Neuronal stem cell (in vitro differentiated cells): ENCODE data around the gene CACNA1H.

Source experiments
- DNase-seq: peaks from one replicate; pipeline ENCODE4 v3.0.0-alpha.2; 2013; ENCODE audit warnings: low spot score
- H2AFZ ChIP-seq: one replicate; pipeline ENCODE4 v1.6.1; 2013; ENCODE audit warnings: mild to moderate bottlenecking, low read length, inconsistent platforms
- H2AK5ac ChIP-seq: 2 replicates; pipeline ENCODE4 v1.6.1; 2013; ENCODE audit warnings: low read depth, mild to moderate bottlenecking, inconsistent platforms, low read length, moderate library complexity, mixed read lengths
- H2BK120ac ChIP-seq: 2 replicates; pipeline ENCODE4 v1.6.1; 2013; ENCODE audit warnings: low read depth, mild to moderate bottlenecking, inconsistent platforms, low read length, moderate library complexity, mixed read lengths
- H2BK12ac ChIP-seq: one replicate; pipeline ENCODE4 v1.6.1; 2013; ENCODE audit warnings: low read length, inconsistent platforms
- H2BK15ac ChIP-seq: 2 replicates; pipeline ENCODE4 v1.6.1; 2013; ENCODE audit warnings: mild to moderate bottlenecking, low read length, inconsistent platforms, mixed read lengths
- H2BK5ac ChIP-seq: one replicate; pipeline ENCODE4 v1.6.1; 2013; ENCODE audit warnings: inconsistent platforms, mild to moderate bottlenecking, low read length, moderate library complexity
- H3K14ac ChIP-seq: one replicate; pipeline ENCODE4 v1.6.1; 2013; ENCODE audit warnings: low read length, inconsistent platforms
- H3K18ac ChIP-seq: 2 replicates; pipeline ENCODE4 v1.6.1; 2013; ENCODE audit warnings: low read length, inconsistent platforms
- H3K23ac ChIP-seq: 2 replicates; pipeline ENCODE4 v1.6.1; 2013; ENCODE audit warnings: low read depth, mild to moderate bottlenecking, mixed read lengths, low read length, inconsistent platforms; ENCODE audit not compliant: poor library complexity
- H3K27ac ChIP-seq: replicated peaks from 3 replicates; pipeline ENCODE4 v1.5.1; 2013; ENCODE audit warnings: low read length, inconsistent platforms
- H3K27me3 ChIP-seq, 3 experiments: 2 replicates each; pipeline ENCODE4 v1.6.1; 2013; ENCODE audit warnings: low read length in 3 of 3, mild to moderate bottlenecking in 2 of 3, inconsistent platforms in 1 of 3, low read depth in 1 of 3, mixed read lengths in 1 of 3, moderate library complexity in 1 of 3; ENCODE audit not compliant: control insufficient read depth in 3 of 3, insufficient read depth in 3 of 3
- H3K36me3 ChIP-seq, 2 donors: replicated peaks in 1 of 2; 2 replicates each; pipeline ENCODE4 v1.6.1; 2013; ENCODE audit warnings: low read length in 2 of 2; ENCODE audit not compliant: control insufficient read depth in 2 of 2, insufficient read depth in 2 of 2
- H3K4ac ChIP-seq: 2 replicates; pipeline ENCODE4 v1.6.1; 2013; ENCODE audit warnings: inconsistent platforms, mild to moderate bottlenecking, low read length, moderate library complexity
- H3K4me1 ChIP-seq, 2 donors: 1 replicate in 1 of 2; 2 replicates in 1 of 2; pipeline ENCODE4 v1.6.1; 2013; ENCODE audit warnings: low read length in 2 of 2, low read depth in 1 of 2; ENCODE audit not compliant: control insufficient read depth in 2 of 2, insufficient read depth in 1 of 2
- H3K4me2 ChIP-seq: one replicate; pipeline ENCODE4 v1.6.1; 2013; ENCODE audit warnings: mild to moderate bottlenecking, low read length, inconsistent platforms; ENCODE audit not compliant: insufficient read depth, poor library complexity, severe bottlenecking
- H3K4me3 ChIP-seq, 2 donors: 2 replicates each; pipeline ENCODE4 v1.5.1; 2013; ENCODE audit warnings: low read length in 2 of 2, mild to moderate bottlenecking in 2 of 2, inconsistent platforms in 1 of 2, moderate library complexity in 1 of 2
- H3K79me1 ChIP-seq: one replicate; pipeline ENCODE4 v1.6.1; 2013; ENCODE audit warnings: low read depth, mild to moderate bottlenecking, inconsistent platforms, low read length, moderate library complexity
- H3K9ac ChIP-seq: one replicate; pipeline ENCODE4 v1.6.1; 2013; ENCODE audit warnings: mild to moderate bottlenecking, low read depth, low read length, inconsistent platforms; ENCODE audit not compliant: poor library complexity
- H3K9me3 ChIP-seq, 2 donors: replicated peaks in 1 of 2; 2 replicates each; pipeline versions ENCODE3 to v1.6.1; 2013; ENCODE audit warnings: low read length in 2 of 2, mild to moderate bottlenecking in 2 of 2, inconsistent platforms in 1 of 2, low read depth in 1 of 2, mixed read lengths in 1 of 2, moderate library complexity in 1 of 2; ENCODE audit not compliant: control insufficient read depth in 2 of 2, insufficient read depth in 1 of 2
- H4K8ac ChIP-seq: one replicate; pipeline ENCODE4 v1.6.1; 2013; ENCODE audit warnings: low read depth, mild to moderate bottlenecking, inconsistent platforms, low read length, moderate library complexity
- H4K91ac ChIP-seq: one replicate; pipeline ENCODE4 v1.6.1; 2013; ENCODE audit warnings: low read length, low read depth, mild to moderate bottlenecking, inconsistent platforms; ENCODE audit not compliant: poor library complexity
- WGBS, 2 donors: extraction: QIAGEN DNeasy Blood & Tissue Kit; methylation state at CpG; one replicate each; pipeline ENCODE4 v1.1.7; 2013; ENCODE audit warnings: missing lambda C conversion rate in 2 of 2, mixed read lengths in 1 of 2; ENCODE audit not compliant: insufficient read length in 2 of 2, insufficient replicate concordance in 1 of 2; ENCODE audit errors: extremely low coverage in 2 of 2; 5-methylcytosine and 5-hydroxymethylcytosine counted together

CACNA1H gene

DNA sequence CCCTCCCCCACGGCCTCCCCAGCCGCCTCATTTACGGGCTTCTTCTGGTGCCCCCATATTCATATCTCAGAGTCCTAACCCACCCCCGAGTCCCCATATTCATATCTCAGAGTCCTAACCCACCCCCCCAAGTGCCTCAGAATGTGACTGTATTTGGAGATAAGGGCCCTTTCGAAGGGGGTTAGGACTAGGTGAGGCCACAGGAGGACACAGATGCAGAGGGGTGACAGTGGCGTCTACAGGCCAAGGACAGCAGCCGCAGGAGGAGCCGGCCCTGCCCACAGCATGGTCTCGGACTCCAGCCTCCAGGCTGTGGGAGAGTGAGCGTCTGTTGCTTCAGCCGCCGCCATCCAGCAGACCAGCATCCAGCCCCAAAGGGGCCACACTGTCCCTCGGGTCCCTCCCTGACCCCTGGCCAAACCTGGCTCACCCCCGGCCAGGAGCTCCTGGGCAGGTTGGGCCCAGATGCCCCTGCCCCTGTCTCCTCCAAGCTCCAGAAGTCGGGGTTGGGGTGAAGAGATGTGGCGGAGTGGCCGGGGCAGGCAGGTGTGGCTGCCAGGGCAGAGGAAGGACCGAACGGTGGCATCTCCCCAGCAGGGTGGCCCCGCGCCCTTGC lies 25.5 kb downstream of the CACNA1H start:
- Histone ChIP-seq H3K9ac (no peak overlapping the region), H2AK5ac (no peak overlapping the region), H3K18ac (no peak overlapping the region), H3K23ac (no peak overlapping the region), H2BK120ac (no peak overlapping the region), H2BK5ac (no peak overlapping the region), H2BK15ac (no peak overlapping the region), H3K27me3 (no peaks in the 10 kb centered on the region), H2AFZ (no peak overlapping the region), H3K14ac (no peak overlapping the region), H4K8ac (no peak overlapping the region), H3K27ac (no peak overlapping the region), H4K91ac (no peak overlapping the region), H3K9me3 (no peaks in the 10 kb centered on the region), H2BK12ac (no peak overlapping the region), H3K4ac (no peak overlapping the region), H3K36me3 (peaks cover 0 to 4% of the 10 kb centered on the region in 2 donors), H3K4me1 (peaks cover 12 to 15% of the 10 kb centered on the region in 2 donors), H3K4me2 (no peak overlapping the region), H3K79me1 (peaks cover 17% of the 10 kb centered on the region), H3K4me3 (no peak overlapping the region)
- no peak for DNase-seq
- no CpG with 5 or more reads among the region's 21 CpGs for WGBS, 2 donors

DNA sequence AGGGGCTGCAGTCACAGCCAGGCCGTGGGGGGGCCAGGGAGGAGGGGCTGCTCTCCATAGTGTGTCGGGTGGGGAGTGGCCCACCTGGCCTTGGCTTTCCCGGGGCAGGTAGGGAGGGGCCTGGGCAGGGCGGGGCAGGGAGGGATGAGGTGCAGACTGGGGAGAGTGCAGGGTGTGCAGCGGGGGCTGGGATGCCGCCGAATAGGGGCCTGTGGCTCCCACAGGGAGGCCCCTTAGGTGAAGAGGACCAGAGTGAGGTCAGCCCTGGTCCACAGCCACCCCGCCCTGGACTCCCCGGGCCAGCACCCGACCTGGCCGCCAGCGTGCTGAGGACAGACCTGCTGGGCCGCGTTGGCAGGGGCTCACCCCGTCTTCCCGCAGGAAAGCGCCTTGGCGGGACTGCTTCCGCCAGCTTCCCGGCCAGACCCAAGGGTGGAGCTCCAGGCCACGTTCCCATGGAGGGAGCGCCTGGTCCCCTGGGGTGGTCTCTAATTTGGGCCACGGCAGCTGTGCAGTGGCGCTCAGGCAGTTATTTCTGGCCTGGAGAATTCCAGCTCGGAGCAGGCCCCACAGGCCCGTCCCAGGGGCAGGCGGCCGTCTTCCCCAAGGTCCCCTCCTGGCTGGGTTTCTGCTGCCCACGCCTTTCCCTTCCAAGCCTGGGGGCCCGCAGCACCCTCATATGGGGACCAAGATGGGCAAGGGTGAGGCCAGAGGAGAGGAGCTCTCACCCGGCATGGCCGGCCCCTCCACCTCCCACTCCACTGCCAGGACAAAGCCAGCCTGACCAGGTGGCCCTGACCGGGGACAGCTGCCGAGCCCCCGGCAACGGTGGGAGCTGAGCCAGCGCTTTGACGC lies 27.9 kb downstream of the CACNA1H start:
- H3K9ac ChIP-seq, result peak overlapping the region; percentile 21
- H3K14ac ChIP-seq, result no peak overlapping the region
- peak overlapping the region; percentile 19 for H4K8ac ChIP-seq
- no peak overlapping the region for H3K4me3 ChIP-seq
- H3K18ac ChIP-seq, result peak overlapping the region; percentile 76
- peak overlapping the region; percentile 11 for H3K4me2 ChIP-seq
- no peaks in the 10 kb centered on the region for H3K9me3 ChIP-seq
- WGBS, 2 donors, result no CpG with 5 or more reads among the region's 38 CpGs
- peak overlapping the region; percentile 14 for H3K27ac ChIP-seq
- peaks cover 28% of the 10 kb centered on the region for H3K79me1 ChIP-seq
- no peak overlapping the region for H2AFZ ChIP-seq
- peak overlapping the region; percentile 90 for H2BK5ac ChIP-seq
- H2BK12ac ChIP-seq, result peak overlapping the region; percentile 84
- H4K91ac ChIP-seq, result no peak overlapping the region
- no peak overlapping the region for H2BK15ac ChIP-seq
- H3K4ac ChIP-seq, result no peak overlapping the region
- H3K23ac ChIP-seq, result no peak overlapping the region
- peaks cover 0 to 5% of the 10 kb centered on the region in 2 donors for H3K36me3 ChIP-seq
- H3K4me1 ChIP-seq, result peaks cover 17 to 20% of the 10 kb centered on the region in 2 donors
- H2AK5ac ChIP-seq, result peak overlapping the region; percentile 46
- no peak for DNase-seq
- no peak overlapping the region for H2BK120ac ChIP-seq
- no peaks in the 10 kb centered on the region for H3K27me3 ChIP-seq

DNA sequence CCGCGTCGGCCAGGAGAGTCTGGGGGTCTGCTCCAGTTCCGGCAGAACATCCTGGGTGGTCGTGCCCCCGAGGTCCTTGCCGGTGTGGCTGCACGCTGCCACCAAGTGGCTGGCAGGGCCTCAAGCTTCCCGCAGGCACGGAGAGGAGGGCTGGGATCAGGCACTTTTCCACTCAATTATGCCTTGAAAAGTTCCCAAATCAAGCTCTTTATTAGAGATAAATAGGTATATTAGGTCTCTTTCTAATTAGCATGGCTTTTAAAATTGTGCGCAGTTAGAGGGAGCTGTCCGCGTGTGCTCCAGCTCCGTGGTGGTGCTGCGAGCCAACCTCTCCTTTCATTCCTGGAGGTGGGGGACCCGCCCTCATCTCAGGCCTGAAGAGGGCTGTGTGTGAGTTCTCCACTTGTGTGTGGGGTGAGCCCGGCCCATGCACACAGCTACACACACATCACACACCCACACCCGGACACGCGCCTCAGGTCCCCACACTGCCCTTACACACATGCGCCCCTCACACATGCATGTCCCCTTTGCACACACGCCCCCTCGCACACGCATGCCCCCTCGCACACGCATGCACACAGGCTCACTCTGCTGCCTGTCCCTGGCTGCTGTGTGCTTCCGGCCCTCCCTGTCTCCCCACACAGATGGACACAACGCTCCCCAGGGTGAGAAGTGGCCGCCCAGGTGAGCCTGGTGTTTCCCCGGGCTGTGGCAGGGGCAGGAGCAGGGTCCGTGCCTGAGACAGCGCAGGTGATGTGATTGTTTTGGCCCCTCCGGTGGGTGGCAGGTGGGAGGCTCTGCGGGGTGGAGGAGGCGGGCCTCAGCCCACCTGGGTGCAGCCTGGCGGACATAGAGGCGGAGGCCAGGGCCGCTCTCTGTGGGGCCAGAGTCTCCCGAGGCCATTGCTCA lies 28.8 kb downstream of the CACNA1H start:
- H4K8ac ChIP-seq, result peak overlapping the region; percentile 98
- H3K4me2 ChIP-seq, result no peak overlapping the region
- H3K18ac ChIP-seq, result peak overlapping the region; percentile 85
- no peaks in the 10 kb centered on the region for H3K9me3 ChIP-seq
- H2AK5ac ChIP-seq, result peak overlapping the region; percentile 100
- no peak overlapping the region for H4K91ac ChIP-seq
- H3K36me3 ChIP-seq, result peaks cover 0 to 9% of the 10 kb centered on the region in 2 donors
- peak overlapping the region; percentile 84 for H3K9ac ChIP-seq
- H2BK120ac ChIP-seq, result no peak overlapping the region
- peak overlapping the region; percentile 75 for H2BK15ac ChIP-seq
- H3K27ac ChIP-seq, result peak overlapping the region; percentile 71
- H2BK12ac ChIP-seq, result peak overlapping the region; percentile 98
- WGBS, 2 donors, result no CpG with 5 or more reads among the region's 39 CpGs
- no peaks in the 10 kb centered on the region for H3K27me3 ChIP-seq
- no peak for DNase-seq
- H3K79me1 ChIP-seq, result peaks cover 31% of the 10 kb centered on the region
- H2BK5ac ChIP-seq, result peak overlapping the region; percentile 82
- H3K4ac ChIP-seq, result peak overlapping the region; percentile 93
- H3K23ac ChIP-seq, result peak overlapping the region; percentile 80
- peak overlapping the region; percentile 99 for H3K14ac ChIP-seq
- H3K4me1 ChIP-seq, result peaks cover 17 to 20% of the 10 kb centered on the region in 2 donors
- peak overlapping the region in 1 of 2 donors; percentile 7 for H3K4me3 ChIP-seq
- H2AFZ ChIP-seq, result no peak overlapping the region
